Upper lobe of left lung (tissue), 6 donors: ENCODE data around the gene ING3. TPM values are rescaled to one million over a fixed set of nuclear protein-coding genes. Genes with fewer than 3 reads are reported as not detected.
"Not testable (repeated sequence)": the region's sequence is repeated elsewhere in the genome, so short reads cannot be mapped to it uniquely, and the experiment has no call there.

ENCODE experiments used
- ATAC-seq, 2 donors: fragments of 200-7000 bp; cut with Tn5 transposase; one replicate each; pipeline ENCODE4 v1.9.1; 2022; ENCODE audit warnings: mild to moderate bottlenecking in 2 of 2, moderate library complexity in 2 of 2; ENCODE audit not compliant: low FRiP score in 2 of 2
- DNase-seq, 2 donors: peaks; one replicate each; pipeline ENCODE4 v3.0.0-alpha.2; 2019 to 2020
- H3K27ac ChIP-seq, 4 donors: fragments of 200-600 bp; sonication (generic); one replicate each; pipeline ENCODE4 v1.5.1; 2016 to 2019
- H3K27me3 ChIP-seq, 4 donors: fragments of 200-600 bp; sonication (generic); one replicate each; pipeline ENCODE4 v1.5.1; 2017 to 2019
- H3K36me3 ChIP-seq, 4 donors: fragments of 200-600 bp; sonication (generic); one replicate each; pipeline ENCODE4 v1.5.1; 2016 to 2019
- H3K4me1 ChIP-seq, 4 donors: fragments of 200-600 bp; sonication (generic); one replicate each; pipeline ENCODE4 v1.5.1; 2018 to 2019
- H3K4me3 ChIP-seq, 4 donors: fragments of 200-600 bp; sonication (generic); one replicate each; pipeline ENCODE4 v1.5.1; 2017 to 2019; ENCODE audit warnings: mild to moderate bottlenecking in 2 of 4, moderate library complexity in 1 of 4
- H3K9me3 ChIP-seq, 4 donors: fragments of 200-600 bp; sonication (generic); one replicate each; pipeline ENCODE4 v1.5.1; 2018 to 2019
- EP300 ChIP-seq, 4 donors: sonication (generic); formaldehyde crosslinking; IDR thresholded peaks; one replicate each; pipeline ENCODE4 v1.5.1; 2017; ENCODE audit warnings: antibody characterized with exemption in 4 of 4, control low read depth in 2 of 4
- POLR2A ChIP-seq, 4 donors: fragments of 450-650 bp; IDR thresholded peaks; one replicate each; pipeline ENCODE4 v1.5.1; 2016 to 2017; ENCODE audit warnings: antibody characterized with exemption in 4 of 4, mild to moderate bottlenecking in 2 of 4
- POLR2AphosphoS5 ChIP-seq, 2 donors: sonication (generic); formaldehyde crosslinking; IDR thresholded peaks; one replicate each; pipeline ENCODE4 v1.5.1; 2017; ENCODE audit warnings: antibody characterized with exemption in 2 of 2
- WGBS, 2 donors: methylation state at CpG; one replicate each; pipeline ENCODE4 v1.1.5; 2017 to 2018; 5-methylcytosine and 5-hydroxymethylcytosine counted together
- total RNA-seq, 6 donors: library from RNA; depleted of rRNA in 4 of 6; stranded (reverse); fragments of >200 nt in 4 of 6; gene quantifications; one replicate each; pipeline versions ENCODE4 v1.1.0 to v1.2.1, GENCODE V29; 2016 to 2021
- TF ChIP-seq, protein P1 (sequence below), 6 experiments: fragments of 450-650 bp in 4 of 6; fragments of 200-600 bp in 2 of 6; sonication (generic) in 2 of 6; IDR thresholded peaks; one replicate each; pipeline ENCODE4 v1.5.1; 2016 to 2019; ENCODE audit warnings: antibody characterized with exemption in 6 of 6
- donor health status: DM: no; HTN: no; CAD: no; lungs with moderate emphysema.
- donor health status: DM: no; HTN: yes; CAD: no; lungs with severe emphysema.

ING3 gene
- total RNA-seq, 6 donors from 2014 or later: 6.3 to 28.8 (median 15.3) TPM

DNA sequence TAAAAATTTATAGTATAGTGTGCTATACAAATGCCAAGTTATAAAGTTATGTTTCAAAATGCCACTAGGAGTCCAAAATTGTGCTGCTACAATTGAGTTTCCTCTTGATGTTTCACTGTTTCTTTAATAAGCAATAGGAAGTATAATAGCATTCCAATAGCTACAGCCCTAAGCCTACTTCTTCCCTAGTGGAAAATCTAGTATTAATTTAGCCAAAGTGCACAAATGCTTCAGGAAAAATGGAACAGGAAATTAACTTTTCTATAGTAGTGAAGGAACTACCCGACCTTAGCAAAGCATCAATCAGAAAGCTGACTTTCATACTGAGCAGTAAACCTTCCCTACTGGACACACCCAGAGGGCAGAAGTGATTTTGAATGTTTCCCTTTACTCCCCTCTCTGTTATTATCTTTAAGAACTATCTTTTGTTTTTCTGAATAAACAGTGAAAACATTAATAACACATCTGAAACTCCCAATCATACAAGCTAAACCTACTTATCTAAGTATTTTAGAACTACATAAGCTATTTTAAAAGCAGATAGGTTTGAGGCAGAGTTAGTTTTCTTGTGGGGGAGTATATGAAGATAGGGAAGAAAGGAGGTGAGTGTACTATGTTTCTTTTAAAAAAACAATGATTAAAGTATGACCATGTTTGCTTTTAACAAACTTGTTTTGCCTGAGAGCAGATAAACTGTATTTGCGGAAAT is 51.6 kb downstream of the ING3 start:
- ATAC-seq: no peak
- TF ChIP-seq, protein P1, sequence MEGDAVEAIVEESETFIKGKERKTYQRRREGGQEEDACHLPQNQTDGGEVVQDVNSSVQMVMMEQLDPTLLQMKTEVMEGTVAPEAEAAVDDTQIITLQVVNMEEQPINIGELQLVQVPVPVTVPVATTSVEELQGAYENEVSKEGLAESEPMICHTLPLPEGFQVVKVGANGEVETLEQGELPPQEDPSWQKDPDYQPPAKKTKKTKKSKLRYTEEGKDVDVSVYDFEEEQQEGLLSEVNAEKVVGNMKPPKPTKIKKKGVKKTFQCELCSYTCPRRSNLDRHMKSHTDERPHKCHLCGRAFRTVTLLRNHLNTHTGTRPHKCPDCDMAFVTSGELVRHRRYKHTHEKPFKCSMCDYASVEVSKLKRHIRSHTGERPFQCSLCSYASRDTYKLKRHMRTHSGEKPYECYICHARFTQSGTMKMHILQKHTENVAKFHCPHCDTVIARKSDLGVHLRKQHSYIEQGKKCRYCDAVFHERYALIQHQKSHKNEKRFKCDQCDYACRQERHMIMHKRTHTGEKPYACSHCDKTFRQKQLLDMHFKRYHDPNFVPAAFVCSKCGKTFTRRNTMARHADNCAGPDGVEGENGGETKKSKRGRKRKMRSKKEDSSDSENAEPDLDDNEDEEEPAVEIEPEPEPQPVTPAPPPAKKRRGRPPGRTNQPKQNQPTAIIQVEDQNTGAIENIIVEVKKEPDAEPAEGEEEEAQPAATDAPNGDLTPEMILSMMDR (IDR thresholded peaks at IDR 0.05): no peak
- TF ChIP-seq POLR2A (IDR thresholded peaks at IDR 0.05) (no peak), EP300 (IDR thresholded peaks at IDR 0.05) (no peak), POLR2AphosphoS5 (IDR thresholded peaks at IDR 0.05) (no peak)
- WGBS, 2 donors: 55 to 59% methylated on average over 2 of the region's 2 CpGs
- Histone ChIP-seq H3K4me1 (peaks cover 6 to 32% (median 23%) of the 10 kb centered on the region in 4 donors), H3K27ac (peak overlapping the region in 1 of 4 donors; percentile 15), H3K27me3 (no peaks in the 10 kb centered on the region), H3K4me3 (no peak overlapping the region), H3K9me3 (no peaks in the 10 kb centered on the region), H3K36me3 (no peaks in the 10 kb centered on the region)
- DNase-seq: no peak

DNA sequence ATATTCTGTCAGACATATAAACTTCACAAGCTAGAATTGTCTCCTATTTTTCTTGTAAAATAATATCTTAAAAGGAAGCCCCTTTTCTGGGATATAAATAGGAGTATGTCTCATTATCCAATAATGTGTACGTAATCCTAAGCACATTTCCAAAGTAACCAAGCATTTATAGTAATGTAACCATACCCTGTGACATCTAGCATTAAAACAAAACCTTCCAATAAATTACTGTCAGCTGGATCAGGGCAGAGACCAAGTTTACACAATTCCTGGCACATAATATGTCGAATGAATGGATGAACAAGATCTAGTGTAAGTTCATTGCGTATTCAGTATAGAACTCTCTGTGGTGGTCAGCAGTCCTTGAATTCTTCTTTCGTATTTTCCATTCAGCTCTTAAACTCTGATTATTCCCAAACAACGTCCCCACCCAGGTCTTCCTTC is 52.2 kb downstream of the ING3 start:
- no peak for DNase-seq
- 79% methylated on average over 5 of the region's 5 CpGs for WGBS, 2 donors
- no peaks in the 10 kb centered on the region for H3K27me3 ChIP-seq

DNA sequence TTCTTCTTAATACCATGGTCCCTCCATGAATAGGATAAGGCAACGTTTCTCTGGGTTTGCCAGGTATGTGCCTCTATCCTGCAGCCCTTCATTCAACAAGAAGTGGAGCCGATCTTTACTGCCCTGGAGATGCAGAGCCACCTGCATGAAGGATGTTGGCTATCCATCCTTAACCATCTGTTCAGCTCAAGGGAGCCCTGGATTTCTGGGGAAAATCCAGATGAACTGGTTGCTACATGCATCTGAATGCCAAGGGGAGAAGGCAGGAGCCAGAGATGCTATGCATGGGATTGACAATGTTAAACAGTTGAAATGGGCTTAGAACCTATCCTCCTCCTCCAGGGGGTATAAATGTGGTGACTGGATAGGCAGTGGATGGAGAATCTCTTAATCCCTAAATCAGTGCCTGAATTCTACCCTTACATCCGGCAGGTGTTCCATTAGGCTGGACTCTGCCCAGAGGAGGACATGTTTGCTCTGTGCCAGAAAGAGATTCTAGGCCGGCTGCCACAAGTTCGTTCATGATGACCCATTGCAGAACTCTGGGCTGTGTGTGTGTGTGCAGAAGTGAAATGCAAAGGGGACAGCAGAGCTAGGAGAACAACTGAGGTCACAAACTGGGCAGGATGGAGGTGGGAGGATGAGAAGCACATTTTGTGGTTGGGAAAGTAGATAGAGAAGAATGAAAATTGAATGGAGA is 53.6 kb downstream of the ING3 start:
- TF ChIP-seq, protein P1 (IDR thresholded peaks at IDR 0.05): no peak
- TF ChIP-seq POLR2AphosphoS5 (IDR thresholded peaks at IDR 0.05): no peak
- TF ChIP-seq POLR2A (IDR thresholded peaks at IDR 0.05): no peak
- no peak for TF ChIP-seq EP300 (IDR thresholded peaks at IDR 0.05)
- ATAC-seq (peak in 1 of 2 donors; percentile 27), DNase-seq (no peak)
- 70 to 74% methylated on average over 5 of the region's 5 CpGs for WGBS, 2 donors
- Histone ChIP-seq H3K9me3 (no peaks in the 10 kb centered on the region), H3K4me1 (peaks cover 6 to 26% (median 17%) of the 10 kb centered on the region in 4 donors), H3K27ac (no peak overlapping the region), H3K36me3 (no peaks in the 10 kb centered on the region), H3K4me3 (no peak overlapping the region), H3K27me3 (no peaks in the 10 kb centered on the region)

More for the DNA sequence above, 52.2 kb downstream of the ING3 start:
- ATAC-seq: no peak
- Histone ChIP-seq H3K4me3 (no peak overlapping the region), H3K27ac (no peak overlapping the region), H3K36me3 (no peaks in the 10 kb centered on the region), H3K9me3 (no peaks in the 10 kb centered on the region), H3K4me1 (peaks cover 6 to 32% (median 21%) of the 10 kb centered on the region in 4 donors)
- TF ChIP-seq POLR2AphosphoS5 (IDR thresholded peaks at IDR 0.05) (no peak), EP300 (IDR thresholded peaks at IDR 0.05) (no peak), POLR2A (IDR thresholded peaks at IDR 0.05) (no peak)
- TF ChIP-seq, protein P1 (IDR thresholded peaks at IDR 0.05): no peak

DNA sequence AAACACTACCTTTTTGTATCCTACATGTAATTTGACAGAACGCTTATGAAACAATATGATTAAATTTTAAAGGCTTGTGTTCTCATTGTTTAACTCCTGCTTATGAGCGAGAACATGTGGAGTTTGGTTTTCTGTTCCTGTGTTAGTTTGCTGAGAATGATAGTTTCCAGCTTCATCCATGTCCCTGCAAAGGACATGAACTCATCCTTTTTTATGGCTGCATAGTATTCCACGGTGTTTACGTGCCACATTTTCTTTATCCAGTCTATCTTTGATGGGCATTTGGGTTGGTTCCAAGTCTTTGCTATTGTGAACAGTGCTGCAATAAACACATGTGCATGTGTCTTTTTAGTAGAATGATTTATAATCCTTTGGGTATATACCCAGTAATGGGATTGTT is 54.5 kb downstream of the ING3 start:
- DNase-seq, H3K36me3 ChIP-seq, ATAC-seq, H3K9me3 ChIP-seq, H3K27ac ChIP-seq, H3K27me3 ChIP-seq, H3K4me3 ChIP-seq: not testable (repeated sequence)
- peaks cover 0 to 18% (median 12%) of the 10 kb centered on the region in 4 donors for H3K4me1 ChIP-seq
- 94 to 97% methylated on average over 4 of the region's 4 CpGs for WGBS, 2 donors

DNA sequence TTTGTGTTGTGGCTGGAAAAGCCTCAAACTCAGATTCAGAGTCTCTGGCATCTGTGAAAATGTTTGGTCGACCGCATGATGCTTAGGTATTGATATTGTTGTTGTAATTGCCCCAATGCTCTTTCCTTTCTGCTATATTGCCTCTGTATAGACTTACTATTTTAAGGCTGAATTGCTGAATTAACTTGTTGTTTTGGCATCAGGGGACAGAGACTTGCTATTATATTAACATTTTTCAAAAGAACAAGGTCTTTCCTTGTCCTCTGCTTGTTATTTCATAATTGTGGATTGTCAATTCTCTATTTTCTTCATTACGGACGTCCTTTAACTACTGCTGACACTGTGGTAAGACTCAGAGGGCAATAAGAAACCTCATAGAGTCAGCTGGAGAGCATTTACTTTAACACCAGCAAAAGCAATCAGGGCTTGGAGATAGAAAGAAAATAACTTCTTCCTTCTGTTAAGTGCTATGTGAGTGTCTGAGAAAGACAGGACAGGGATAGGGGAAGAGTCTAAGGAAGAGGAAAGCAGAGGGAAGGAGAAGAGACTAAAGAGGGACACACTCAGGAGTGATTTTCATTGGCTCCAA is 55.5 kb downstream of the ING3 start:
- H3K27me3 ChIP-seq: no peaks in the 10 kb centered on the region
- no peaks in the 10 kb centered on the region for H3K36me3 ChIP-seq
- TF ChIP-seq POLR2AphosphoS5 (IDR thresholded peaks at IDR 0.05) (no peak), POLR2A (IDR thresholded peaks at IDR 0.05) (no peak), EP300 (IDR thresholded peaks at IDR 0.05) (no peak)
- TF ChIP-seq, protein P1 (IDR thresholded peaks at IDR 0.05): no peak
- ATAC-seq (no peak), DNase-seq (no peak)
- H3K4me1 ChIP-seq: peaks cover 0 to 13% (median 8%) of the 10 kb centered on the region in 4 donors
- H3K27ac ChIP-seq: no peak overlapping the region
- H3K4me3 ChIP-seq: no peak overlapping the region
- 72 to 79% methylated on average over 4 of the region's 4 CpGs for WGBS, 2 donors
- H3K9me3 ChIP-seq: no peaks in the 10 kb centered on the region
